Lower leg skin (tissue), 3 donors: Measurements from ENCODE around the gene LRRC37A.
"Not testable (repeated sequence)": the region's sequence is repeated elsewhere in the genome, so short reads cannot be mapped to it uniquely, and the experiment has no call there.

Experiments used
- POLR2A ChIP-seq, 2 donors: fragments of 450-650 bp; IDR thresholded peaks; one replicate each; pipeline ENCODE4 v1.6.1; 2016 to 2017; ENCODE audit warnings: antibody characterized with exemption in 2 of 2, mild to moderate bottlenecking in 1 of 2, moderate library complexity in 1 of 2
- TF ChIP-seq, protein P1 (sequence below), 3 donors: fragments of 450-650 bp; IDR thresholded peaks; one replicate each; pipeline ENCODE4 v1.5.1; 2016; ENCODE audit warnings: antibody characterized with exemption in 3 of 3, mild to moderate bottlenecking in 3 of 3, moderate library complexity in 2 of 3

DNA sequence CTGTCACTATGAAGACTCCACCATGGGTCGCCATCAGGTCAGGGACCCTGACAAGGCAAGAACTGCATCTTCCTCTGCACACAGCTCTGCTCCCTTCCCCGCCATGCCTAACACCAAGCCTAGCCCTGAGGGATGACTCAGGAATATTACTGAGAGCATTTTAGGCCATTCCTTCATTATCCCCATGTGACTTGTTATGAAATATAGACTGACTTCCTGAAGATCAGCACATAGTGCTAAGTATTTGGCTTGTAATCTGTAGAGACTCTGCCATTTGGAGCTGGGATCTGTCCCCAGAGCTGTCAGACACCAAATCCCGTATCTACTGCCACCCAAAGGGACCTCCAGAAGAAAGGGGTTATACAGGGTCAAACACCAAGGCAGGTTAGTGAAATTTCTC lies 47.2 kb downstream of the LRRC37A start:
- TF ChIP-seq, protein P1, sequence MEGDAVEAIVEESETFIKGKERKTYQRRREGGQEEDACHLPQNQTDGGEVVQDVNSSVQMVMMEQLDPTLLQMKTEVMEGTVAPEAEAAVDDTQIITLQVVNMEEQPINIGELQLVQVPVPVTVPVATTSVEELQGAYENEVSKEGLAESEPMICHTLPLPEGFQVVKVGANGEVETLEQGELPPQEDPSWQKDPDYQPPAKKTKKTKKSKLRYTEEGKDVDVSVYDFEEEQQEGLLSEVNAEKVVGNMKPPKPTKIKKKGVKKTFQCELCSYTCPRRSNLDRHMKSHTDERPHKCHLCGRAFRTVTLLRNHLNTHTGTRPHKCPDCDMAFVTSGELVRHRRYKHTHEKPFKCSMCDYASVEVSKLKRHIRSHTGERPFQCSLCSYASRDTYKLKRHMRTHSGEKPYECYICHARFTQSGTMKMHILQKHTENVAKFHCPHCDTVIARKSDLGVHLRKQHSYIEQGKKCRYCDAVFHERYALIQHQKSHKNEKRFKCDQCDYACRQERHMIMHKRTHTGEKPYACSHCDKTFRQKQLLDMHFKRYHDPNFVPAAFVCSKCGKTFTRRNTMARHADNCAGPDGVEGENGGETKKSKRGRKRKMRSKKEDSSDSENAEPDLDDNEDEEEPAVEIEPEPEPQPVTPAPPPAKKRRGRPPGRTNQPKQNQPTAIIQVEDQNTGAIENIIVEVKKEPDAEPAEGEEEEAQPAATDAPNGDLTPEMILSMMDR (IDR thresholded peaks at IDR 0.05) = not testable (repeated sequence)
- TF ChIP-seq POLR2A (IDR thresholded peaks at IDR 0.05) = not testable (repeated sequence)
